Measurements from ENCODE around the gene SDK1. TPM values are rescaled to one million over a fixed set of nuclear protein-coding genes. Genes with fewer than 3 reads are reported as not detected.

SDK1 gene
- polyA plus RNA-seq, 2 of the 4 experiments (the other 2 are of a cell fraction): 0.12 to 0.28 TPM

- CTCF ChIA-PET: interaction anchor here (0.7 kb wide), 3 partner anchors 59 to 797 kb away, joined by 3 to 4 read pairs (median 3); no protein-coding TSS in a partner anchor
Observed at GRCh38 chr7:4054158-4054557, 753.1 kb downstream of the SDK1 start.

GRCh38 chr7:4056552-4057288 lies 755.7 kb downstream of the SDK1 start:
- Histone ChIP-seq H3K4me3 (no peak overlapping the region), H3K9me3 (peaks cover 8% of the 10 kb centered on the region; the same call in 2 of the 3 replicates), H3K4me2 (no peak overlapping the region), H3K27ac (no peak overlapping the region), H3K4me1 (no peaks in the 10 kb centered on the region)
- no peak for FAIRE-seq
- no peak for ATAC-seq
- 50% methylated on average over 17 of the region's 19 CpGs for WGBS (ENCODE audit: missing lambda C conversion rate)
- TF ChIP-seq JUN (IDR thresholded peaks at IDR 0.05) (no peak), RARB (CRISPR knock-in tag; IDR thresholded peaks at IDR 0.05) (no peak), CBX8 (IDR thresholded peaks at IDR 0.05) (no peak)
- POLR2A ChIA-PET: no interaction called here
- no peak for DNase-seq (ENCODE audit: low read depth in 1 of 2, low spot score in 1 of 2)
- CTCF ChIA-PET: no interaction called here

More at GRCh38 chr7:4054158-4054557, 753.1 kb downstream of the SDK1 start:
- H3K9me3 ChIP-seq: peaks cover 8% of the 10 kb centered on the region; the same call in 2 of the 3 replicates
- FAIRE-seq (no peak), ATAC-seq (no peak), DNase-seq (ENCODE audit: low read depth in 1 of 2, low spot score in 1 of 2) (no peak)
- TF ChIP-seq MAX (IDR thresholded peaks at IDR 0.05) (no peak), HOXA7 (CRISPR knock-in tag; IDR thresholded peaks at IDR 0.05) (no peak), PHF8 (IDR thresholded peaks at IDR 0.05; ENCODE audit: borderline replicate concordance, low read depth) (no peak)
- no peaks in the 10 kb centered on the region for H3K4me1 ChIP-seq
- no peak overlapping the region for H3K4me3 ChIP-seq
- POLR2A ChIA-PET: no interaction called here
- H3K4me2 ChIP-seq: no peak overlapping the region
- 31% methylated on average over 6 of the region's 6 CpGs for WGBS (ENCODE audit: missing lambda C conversion rate)
- H3K27ac ChIP-seq: no peak overlapping the region

GRCh38 chr7:4057289-4057616 lies 756.2 kb downstream of the SDK1 start:
- WGBS (ENCODE audit: missing lambda C conversion rate): no CpG with 5 or more reads among the region's 1 CpG
- Histone ChIP-seq H3K4me1 (no peaks in the 10 kb centered on the region), H3K4me2 (no peak overlapping the region), H3K27ac (no peak overlapping the region), H3K9me3 (peaks cover 8% of the 10 kb centered on the region; the same call in 2 of the 3 replicates), H3K4me3 (no peak overlapping the region)
- DNase-seq (ENCODE audit: low read depth in 1 of 2, low spot score in 1 of 2): no peak
- CTCF ChIA-PET: no interaction called here
- no peak for ATAC-seq
- no peak for FAIRE-seq
- TF ChIP-seq POLR2AphosphoS2 (conservative IDR thresholded peaks at IDR 0.05; ENCODE audit: low read length) (no peak), SMC3 (IDR thresholded peaks at IDR 0.05) (no peak), HOXB13 (CRISPR knock-in tag; IDR thresholded peaks at IDR 0.05; ENCODE audit: low read depth) (no peak), HES2 (IDR thresholded peaks at IDR 0.05) (no peak), CTCF (IDR thresholded peaks at IDR 0.05) (no peak), HOXA7 (CRISPR knock-in tag; IDR thresholded peaks at IDR 0.05) (no peak), MAFK (IDR thresholded peaks at IDR 0.05; ENCODE audit: partially characterized antibody) (no peak), PBX3 (IDR thresholded peaks at IDR 0.05) (no peak), MYC (IDR thresholded peaks at IDR 0.05; ENCODE audit: borderline replicate concordance, low read length) (no peak), MAX (IDR thresholded peaks at IDR 0.05) (no peak), CBX2 (IDR thresholded peaks at IDR 0.05; ENCODE audit: borderline replicate concordance, low read depth) (no peak), MAZ (IDR thresholded peaks at IDR 0.05; ENCODE audit: borderline replicate concordance, low read depth, low read length) (no peak), FOSB (CRISPR knock-in tag; IDR thresholded peaks at IDR 0.05) (no peak), SREBF2 (IDR thresholded peaks at IDR 0.05) (no peak), POLR2A (IDR thresholded peaks at IDR 0.05; ENCODE audit: low read length) (no peak)
- POLR2A ChIA-PET: no interaction called here

All from A549 (cell line).